PFSK-1 (cell line): ENCODE results near the gene ADAMTS9.

Experiments
- FOXP2 ChIP-seq: optimal IDR thresholded peaks from 2 replicates; pipeline ENCODE3; 2011; ENCODE audit warnings: borderline replicate concordance, control low read depth, inconsistent platforms; ENCODE audit not compliant: insufficient read depth; ENCODE audit errors: extremely low read length, extremely low read depth
- POLR2AphosphoS5 ChIP-seq: IDR thresholded peaks from 2 replicates; pipeline ENCODE4 v1.6.1; 2012; ENCODE audit warnings: low read depth, mild to moderate bottlenecking, control low read depth, low read length, moderate library complexity
- SIN3A ChIP-seq: IDR thresholded peaks from 2 replicates; pipeline ENCODE4 v1.6.1; 2012; ENCODE audit warnings: mild to moderate bottlenecking, low read length, moderate library complexity, borderline replicate concordance; ENCODE audit not compliant: insufficient read depth
- TAF1 ChIP-seq: IDR thresholded peaks from 2 replicates; pipeline ENCODE4 v1.6.1; 2012; ENCODE audit warnings: low read length, control low read depth, borderline replicate concordance; ENCODE audit not compliant: insufficient read depth
- TF ChIP-seq, protein P1 (sequence below), 2 experiments: IDR thresholded peaks; 2 replicates each; pipeline versions ENCODE4 v1.6.1 to v1.8.0; 2011 to 2012; ENCODE audit warnings: low read depth in 2 of 2, low read length in 2 of 2, control low read depth in 1 of 2, inconsistent platforms in 1 of 2, mild to moderate bottlenecking in 1 of 2, moderate library complexity in 1 of 2; ENCODE audit not compliant: insufficient read depth in 1 of 2

DNA sequence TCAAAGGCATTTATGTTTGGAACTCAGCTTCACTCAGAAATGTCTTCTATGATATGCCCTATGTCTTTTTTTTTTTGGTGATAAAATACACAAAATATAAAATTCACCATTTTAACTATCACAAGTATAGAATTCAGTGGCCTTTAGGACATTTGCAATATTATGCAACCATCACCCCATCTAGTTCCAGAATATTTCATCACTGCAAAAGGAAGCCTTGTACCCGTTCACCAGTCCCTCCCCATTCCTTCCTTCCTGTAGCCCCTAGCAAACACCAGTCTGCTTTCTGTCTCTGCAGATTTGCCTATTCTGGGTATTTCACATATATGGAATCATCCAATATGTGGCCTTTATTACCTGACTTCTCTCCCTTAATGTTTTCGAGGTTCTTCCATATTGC is 134.8 kb downstream of the ADAMTS9 start:
- TF ChIP-seq, protein P1, sequence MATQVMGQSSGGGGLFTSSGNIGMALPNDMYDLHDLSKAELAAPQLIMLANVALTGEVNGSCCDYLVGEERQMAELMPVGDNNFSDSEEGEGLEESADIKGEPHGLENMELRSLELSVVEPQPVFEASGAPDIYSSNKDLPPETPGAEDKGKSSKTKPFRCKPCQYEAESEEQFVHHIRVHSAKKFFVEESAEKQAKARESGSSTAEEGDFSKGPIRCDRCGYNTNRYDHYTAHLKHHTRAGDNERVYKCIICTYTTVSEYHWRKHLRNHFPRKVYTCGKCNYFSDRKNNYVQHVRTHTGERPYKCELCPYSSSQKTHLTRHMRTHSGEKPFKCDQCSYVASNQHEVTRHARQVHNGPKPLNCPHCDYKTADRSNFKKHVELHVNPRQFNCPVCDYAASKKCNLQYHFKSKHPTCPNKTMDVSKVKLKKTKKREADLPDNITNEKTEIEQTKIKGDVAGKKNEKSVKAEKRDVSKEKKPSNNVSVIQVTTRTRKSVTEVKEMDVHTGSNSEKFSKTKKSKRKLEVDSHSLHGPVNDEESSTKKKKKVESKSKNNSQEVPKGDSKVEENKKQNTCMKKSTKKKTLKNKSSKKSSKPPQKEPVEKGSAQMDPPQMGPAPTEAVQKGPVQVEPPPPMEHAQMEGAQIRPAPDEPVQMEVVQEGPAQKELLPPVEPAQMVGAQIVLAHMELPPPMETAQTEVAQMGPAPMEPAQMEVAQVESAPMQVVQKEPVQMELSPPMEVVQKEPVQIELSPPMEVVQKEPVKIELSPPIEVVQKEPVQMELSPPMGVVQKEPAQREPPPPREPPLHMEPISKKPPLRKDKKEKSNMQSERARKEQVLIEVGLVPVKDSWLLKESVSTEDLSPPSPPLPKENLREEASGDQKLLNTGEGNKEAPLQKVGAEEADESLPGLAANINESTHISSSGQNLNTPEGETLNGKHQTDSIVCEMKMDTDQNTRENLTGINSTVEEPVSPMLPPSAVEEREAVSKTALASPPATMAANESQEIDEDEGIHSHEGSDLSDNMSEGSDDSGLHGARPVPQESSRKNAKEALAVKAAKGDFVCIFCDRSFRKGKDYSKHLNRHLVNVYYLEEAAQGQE (IDR thresholded peaks at IDR 0.05; ENCODE audit: insufficient read depth in 1 of 2, low read depth in 2 of 2, low read length in 2 of 2) = no peak
- no peak for TF ChIP-seq SIN3A
- no peak for TF ChIP-seq POLR2AphosphoS5
- no peak for TF ChIP-seq TAF1
- TF ChIP-seq FOXP2 = no peak
